K562 (cell line): ENCODE data around the gene CNOT2. TPM values are rescaled to one million over a fixed set of nuclear protein-coding genes. Genes with fewer than 3 reads are reported as not detected.

ENCODE experiments used
- BRD4 ChIP-seq: fragments of 200-600 bp; sonication (generic); IDR thresholded peaks from 2 replicates; pipeline ENCODE4 v1.6.1; 2017; ENCODE audit warnings: inconsistent platforms
- GABPB2 ChIP-seq: fragments of 250-450 bp; sonication (Bioruptor Pico); conservative IDR thresholded peaks from 2 replicates; pipeline ENCODE4 v1.5.1; 2021; ENCODE audit warnings: mild to moderate bottlenecking
- HMGN3 ChIP-seq: IDR thresholded peaks from 2 replicates; pipeline ENCODE4 v1.6.1; 2011; ENCODE audit warnings: borderline replicate concordance, low read depth, mild to moderate bottlenecking, mixed read lengths, low read length; ENCODE audit not compliant: insufficient read length; ENCODE audit errors: extremely low read depth
- HOMEZ ChIP-seq: fragments of 250-450 bp; sonication (Bioruptor Pico); IDR thresholded peaks from 2 replicates; pipeline ENCODE4 v1.4.0; 2020; ENCODE audit warnings: mild to moderate bottlenecking, moderate library complexity
- IFI16 ChIP-seq: fragments of 250-450 bp; sonication (Bioruptor Pico); IDR thresholded peaks from 2 replicates; pipeline ENCODE4 v2.1.2; 2022; ENCODE audit warnings: mild to moderate bottlenecking, inconsistent platforms
- MAFK ChIP-seq: IDR thresholded peaks from 2 replicates; pipeline ENCODE4 v1.6.1; 2011; ENCODE audit warnings: low read length, improper control_type of control experiment
- MTA2 ChIP-seq: fragments of 450-650 bp; IDR thresholded peaks from 2 replicates; pipeline ENCODE4 v1.6.1; 2016; ENCODE audit warnings: low read depth
- NCOA4 ChIP-seq: fragments of 450-650 bp; IDR thresholded peaks from 2 replicates; pipeline ENCODE4 v1.6.1; 2018; ENCODE audit warnings: mild to moderate bottlenecking; ENCODE audit not compliant: partially characterized antibody
- OTX1 ChIP-seq: fragments of 450-650 bp; formaldehyde crosslinking; IDR thresholded peaks from 2 replicates; pipeline ENCODE4 v1.4.0; 2022; ENCODE audit warnings: mild to moderate bottlenecking
- PRPF4 ChIP-seq: fragments of 200-400 bp; formaldehyde crosslinking; IDR thresholded peaks from one replicate; pipeline ENCODE4 v1.6.1; 2017; ENCODE audit warnings: low read length, low read depth, mild to moderate bottlenecking; ENCODE audit not compliant: insufficient read depth, poor library complexity, severe bottlenecking
- PYGO2 ChIP-seq: fragments of 450-650 bp; IDR thresholded peaks from 2 replicates; pipeline ENCODE4 v1.6.1; 2016; ENCODE audit warnings: mild to moderate bottlenecking, missing genetic modification characterization, moderate library complexity, missing compliant biosample characterization
- SIX5 ChIP-seq, 2 experiments: IDR thresholded peaks; 2 replicates each; pipeline ENCODE4 v1.6.1; 2011; ENCODE audit warnings: low read length in 2 of 2, borderline replicate concordance in 1 of 2, low read depth in 1 of 2, mild to moderate bottlenecking in 1 of 2, moderate library complexity in 1 of 2; ENCODE audit not compliant: insufficient read depth in 1 of 2
- SNIP1 ChIP-seq: fragments of 450-650 bp; IDR thresholded peaks from 2 replicates; pipeline ENCODE4 v1.7.1; 2017; ENCODE audit warnings: low read depth, mild to moderate bottlenecking
- SRF ChIP-seq, 2 experiments: fragments of 250-450, 450-650 bp in 1 of 2; sonication (Bioruptor Pico) in 1 of 2; sonication (generic) in 1 of 2; formaldehyde crosslinking; IDR thresholded peaks; 2 replicates each; pipeline versions ENCODE4 v1.5.0 to v1.5.1; 2020 to 2022; ENCODE audit warnings: mild to moderate bottlenecking in 1 of 2, missing genetic modification reagents in 1 of 2
- THAP12 ChIP-seq: fragments of 250-450 bp; sonication (Bioruptor Pico); IDR thresholded peaks from 2 replicates; pipeline ENCODE4 v1.9.0; 2021; ENCODE audit warnings: mild to moderate bottlenecking, inconsistent platforms
- VEZF1 ChIP-seq: fragments of 200-800 bp; sonication (Bioruptor generic); IDR thresholded peaks from 2 replicates; pipeline ENCODE4 v1.6.1; 2017; ENCODE audit warnings: missing genetic modification characterization, missing compliant biosample characterization
- ZNF639 ChIP-seq, 2 experiments: fragments of 200-800 bp in 1 of 2; sonication (Bioruptor generic) in 1 of 2; sonication (generic) in 1 of 2; formaldehyde crosslinking in 1 of 2; IDR thresholded peaks in 1 of 2; conservative IDR thresholded peaks in 1 of 2; 2 replicates each; pipeline versions ENCODE4 v1.5.0 to v1.6.1; 2016 to 2020; ENCODE audit warnings: missing compliant biosample characterization in 1 of 2, missing genetic modification characterization in 1 of 2, missing genetic modification reagents in 1 of 2
- polyA plus RNA-seq, 8 experiments: library from polyadenylated mRNA; depleted of rRNA in 4 of 8; stranded (reverse) in 5 of 8; unstranded in 3 of 8; fragments of >200 nt; fragmentation: Nextera tagmentation in 2 of 8; fragmentation: Illumina TruSeq in 1 of 8; extraction: Ambion mirVana in 2 of 8; extraction: Trizol in 1 of 8; gene quantifications; 2 replicates each; pipeline versions ENCODE4 v1.2.1 to v1.2.3, GENCODE V29; 2011 to 2014; ENCODE audit warnings: inconsistent platforms in 1 of 8, missing spikeins in 1 of 8
- total RNA-seq, 7 experiments: library from RNA; depleted of rRNA in 6 of 7; stranded (reverse); fragments of >200 nt in 6 of 7; fragmentation: Illumina TruSeq in 2 of 7; extraction: Trizol in 2 of 7; gene quantifications; 2 replicates each; pipeline versions ENCODE4 v1.2.1 to v1.2.3, GENCODE V29; 2011 to 2021; ENCODE audit warnings: low replicate concordance in 1 of 7
- TF ChIP-seq, protein P1 (sequence below): IDR thresholded peaks from 2 replicates; pipeline ENCODE4 v1.6.1; 2014; ENCODE audit warnings: antibody characterized with exemption

The CNOT2 gene
- total and polyA plus RNA-seq, 9 of the 15 experiments (the other 6 are each of a cell fraction or from before 2014, with no cell fraction given): 43.6 to 119 (median 84.4) TPM

GRCh38 chr12:70243510-70244371 is 508 bp downstream of the CNOT2 start (continued):
- TF ChIP-seq VEZF1 (CRISPR knock-in tag) (peak; percentile 95), PRPF4 (no peak), NCOA4 (no peak), MAFK (no peak), GABPB2 (CRISPR knock-in tag) (no peak), IFI16 (CRISPR knock-in tag) (no peak), SIX5 (IDR thresholded peaks at IDR 0.05; ENCODE audit: borderline replicate concordance in 1 of 2, insufficient read depth in 1 of 2, low read depth in 1 of 2, low read length in 2 of 2) (no peak), BRD4 (0 out of 2 replicates have a peak, but pooled peaks have one; percentile 46), PYGO2 (tag) (no peak), MTA2 (no peak), THAP12 (CRISPR knock-in tag) (no peak), OTX1 (CRISPR knock-in tag) (no peak), SNIP1 (no peak), HMGN3 (no peak), SRF (CRISPR knock-in tag; IDR thresholded peaks at IDR 0.05) (no peak), ZNF639 (CRISPR knock-in tag; conservative IDR thresholded peaks at IDR 0.05 in 1 of 2, IDR thresholded peaks at IDR 0.05 in 1 of 2) (no peak; a peak in 1 of 4 replicates), HOMEZ (no peak)
- TF ChIP-seq, protein P1, sequence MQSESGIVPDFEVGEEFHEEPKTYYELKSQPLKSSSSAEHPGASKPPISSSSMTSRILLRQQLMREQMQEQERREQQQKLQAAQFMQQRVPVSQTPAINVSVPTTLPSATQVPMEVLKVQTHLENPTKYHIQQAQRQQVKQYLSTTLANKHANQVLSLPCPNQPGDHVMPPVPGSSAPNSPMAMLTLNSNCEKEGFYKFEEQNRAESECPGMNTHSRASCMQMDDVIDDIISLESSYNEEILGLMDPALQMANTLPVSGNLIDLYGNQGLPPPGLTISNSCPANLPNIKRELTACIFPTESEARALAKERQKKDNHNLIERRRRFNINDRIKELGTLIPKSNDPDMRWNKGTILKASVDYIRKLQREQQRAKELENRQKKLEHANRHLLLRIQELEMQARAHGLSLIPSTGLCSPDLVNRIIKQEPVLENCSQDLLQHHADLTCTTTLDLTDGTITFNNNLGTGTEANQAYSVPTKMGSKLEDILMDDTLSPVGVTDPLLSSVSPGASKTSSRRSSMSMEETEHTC: no peak
